HG02884 (cell line): ENCODE data around the gene TUBB.
"Not testable (repeated sequence)": the region's sequence is repeated elsewhere in the genome, so short reads cannot be mapped to it uniquely, and the experiment has no call there.

Experiments used
- ATAC-seq: cut with Tn5 transposase; IDR thresholded peaks from one replicate; pipeline ENCODE4 v1.9.1; 2021; ENCODE audit warnings: mild to moderate bottlenecking, moderate library complexity; ENCODE audit not compliant: unreplicated experiment

The TUBB gene

GRCh38 chr6:30717845-30718720 is 2.1 kb upstream of the TUBB start:
- ATAC-seq = not testable (repeated sequence)

GRCh38 chr6:30719356-30719755 is 796 bp upstream of the TUBB start:
- no peak for ATAC-seq

GRCh38 chr6:30720738-30721197 is 616 bp downstream of the TUBB start:
- ATAC-seq = no peak

- no peak for ATAC-seq
These were observed 1.3 kb downstream of the TUBB start for GRCh38 chr6:30721198-30722024.

- ATAC-seq = not testable (repeated sequence)
These were observed 1.8 kb downstream of the TUBB start for GRCh38 chr6:30722025-30722279.

DNA sequence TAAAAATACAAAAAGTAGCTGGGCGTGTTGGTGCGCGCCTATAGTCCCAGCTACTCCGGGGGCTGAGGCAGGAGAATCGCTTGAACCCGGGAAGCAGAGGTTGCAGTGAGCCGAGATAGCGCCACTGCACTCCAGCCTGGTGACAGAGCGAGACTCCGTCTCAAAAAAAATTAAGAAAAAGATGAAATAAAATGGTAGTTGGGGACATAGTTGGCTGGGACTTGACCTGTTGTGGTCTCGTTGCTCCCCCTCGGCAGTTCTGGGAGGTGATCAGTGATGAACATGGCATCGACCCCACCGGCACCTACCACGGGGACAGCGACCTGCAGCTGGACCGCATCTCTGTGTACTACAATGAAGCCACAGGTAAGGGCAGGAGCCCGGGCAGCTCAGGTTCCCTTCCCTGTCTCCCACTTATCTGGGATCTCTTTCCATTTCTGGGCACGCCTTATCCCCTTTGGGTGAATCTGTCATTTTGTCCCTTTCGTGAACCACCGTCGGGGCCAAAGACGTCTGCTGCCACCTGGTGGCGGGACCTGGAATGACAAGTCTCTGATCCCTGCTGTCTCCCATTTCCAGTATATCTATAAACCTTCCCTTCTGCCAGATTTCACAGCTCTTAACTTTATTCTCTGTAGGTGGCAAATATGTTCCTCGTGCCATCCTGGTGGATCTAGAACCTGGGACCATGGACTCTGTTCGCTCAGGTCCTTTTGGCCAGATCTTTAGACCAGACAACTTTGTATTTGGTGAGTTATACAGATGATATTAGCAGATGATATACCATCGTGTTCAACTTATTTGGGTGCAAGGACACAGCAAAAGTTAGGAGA is 2.3 kb downstream of the TUBB start:
- no peak for ATAC-seq

- ATAC-seq = not testable (repeated sequence)
These were observed 3.1 kb downstream of the TUBB start for GRCh38 chr6:30723159-30723842.

GRCh38 chr6:30723843-30724741 is 3.9 kb downstream of the TUBB start:
- not testable (repeated sequence) for ATAC-seq

DNA sequence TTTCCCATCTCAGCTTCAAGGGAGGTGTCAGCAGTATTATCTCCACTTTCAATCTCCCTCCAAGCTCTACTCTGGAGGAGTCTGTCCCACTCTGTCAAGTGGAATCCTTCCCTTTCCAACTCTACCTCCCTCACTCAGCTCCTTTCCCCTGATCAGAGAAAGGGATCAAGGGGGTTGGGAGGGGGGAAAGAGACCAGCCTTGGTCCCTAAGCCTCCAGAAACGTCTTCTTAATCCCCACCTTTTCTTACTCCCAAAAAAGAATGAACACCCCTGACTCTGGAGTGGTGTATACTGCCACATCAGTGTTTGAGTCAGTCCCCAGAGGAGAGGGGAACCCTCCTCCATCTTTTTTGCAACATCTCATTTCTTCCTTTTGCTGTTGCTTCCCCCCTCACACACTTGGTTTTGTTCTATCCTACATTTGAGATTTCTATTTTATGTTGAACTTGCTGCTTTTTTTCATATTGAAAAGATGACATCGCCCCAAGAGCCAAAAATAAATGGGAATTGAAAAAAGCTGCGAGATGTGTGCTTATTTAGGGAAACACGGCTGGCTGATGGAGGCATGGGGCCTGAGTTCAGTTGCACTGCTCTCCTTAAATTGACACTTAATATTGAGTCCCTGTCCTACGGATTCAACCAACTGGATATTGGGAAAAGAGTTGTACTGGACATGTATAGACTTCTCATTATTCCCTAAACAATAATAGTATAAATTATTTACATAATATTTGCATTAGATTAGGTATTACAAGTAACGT is 4.9 kb downstream of the TUBB start:
- ATAC-seq = no peak

- no peak for ATAC-seq
These were observed 5.8 kb downstream of the TUBB start for GRCh38 chr6:30725713-30726505.

DNA sequence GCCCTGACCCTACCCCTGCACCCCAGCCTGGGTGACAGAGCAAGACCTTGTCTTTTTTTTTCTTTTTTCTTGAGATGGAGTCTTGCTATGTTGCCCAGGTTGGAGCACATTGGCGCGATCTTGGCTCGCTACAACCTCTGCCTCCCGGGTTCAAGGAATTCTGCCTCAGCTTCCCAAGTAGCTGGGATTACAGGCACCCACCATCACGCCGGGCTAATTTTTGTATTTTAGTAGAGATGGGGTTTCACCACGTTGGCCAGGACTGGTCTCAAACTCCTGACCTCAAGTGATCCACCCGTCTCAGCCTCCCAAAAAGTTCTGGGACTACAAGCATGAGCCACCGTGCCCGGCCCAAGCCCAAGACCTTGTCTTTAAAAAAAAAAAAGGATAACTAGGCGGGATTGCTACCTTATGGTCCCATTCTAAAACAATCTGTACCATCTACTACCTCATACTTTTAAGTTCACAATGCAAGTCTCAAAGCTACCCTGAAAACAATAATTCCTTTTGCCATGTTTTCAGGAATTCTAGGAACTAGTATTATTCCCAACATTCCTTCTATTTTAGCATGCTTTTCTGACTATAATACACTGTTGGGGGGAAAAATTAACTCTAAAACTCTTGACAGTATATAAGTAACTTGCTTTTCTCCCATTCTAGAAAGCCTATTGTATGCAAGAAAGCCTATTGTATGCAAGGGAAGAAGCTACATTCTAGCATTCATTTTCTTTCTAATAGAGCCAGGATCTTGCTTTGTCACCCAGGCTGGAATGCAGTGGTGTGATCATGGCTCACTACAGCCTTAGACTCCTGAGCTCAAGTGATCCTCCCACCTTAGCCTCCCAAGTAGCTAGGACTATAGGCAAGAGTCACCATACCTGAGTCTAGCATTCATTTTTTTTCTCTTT is 6.6 kb downstream of the TUBB start:
- ATAC-seq = no peak

DNA sequence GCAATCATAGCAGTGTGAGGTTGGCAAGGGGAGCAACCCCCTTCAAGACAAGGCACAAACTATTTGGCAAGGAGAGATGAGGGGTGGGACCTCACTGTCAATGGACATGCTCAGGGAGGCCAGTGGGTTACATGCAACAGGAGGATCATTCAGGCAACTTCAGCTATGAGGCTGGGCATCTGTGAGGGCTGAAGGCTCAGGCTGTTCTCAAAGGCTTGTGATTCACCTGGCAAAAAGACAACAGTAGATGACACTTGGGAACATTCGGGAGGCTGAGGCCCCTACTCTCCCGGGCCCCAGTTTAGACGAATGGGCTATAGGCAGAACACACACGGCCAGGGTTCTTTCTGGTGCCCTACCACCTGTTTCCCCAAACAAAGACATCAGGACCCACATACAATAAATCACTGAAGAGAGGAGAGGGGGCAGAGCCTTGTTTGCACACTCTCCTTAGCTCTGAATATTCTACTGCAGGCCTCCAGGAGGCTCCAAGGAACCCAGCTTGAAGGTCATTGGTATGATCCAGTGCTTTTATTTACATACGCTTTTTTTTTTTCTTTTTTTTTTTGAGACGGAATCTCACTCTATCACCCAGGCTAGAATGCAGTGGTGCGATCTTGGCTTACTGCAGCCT is 7.9 kb downstream of the TUBB start:
- ATAC-seq = no peak

DNA sequence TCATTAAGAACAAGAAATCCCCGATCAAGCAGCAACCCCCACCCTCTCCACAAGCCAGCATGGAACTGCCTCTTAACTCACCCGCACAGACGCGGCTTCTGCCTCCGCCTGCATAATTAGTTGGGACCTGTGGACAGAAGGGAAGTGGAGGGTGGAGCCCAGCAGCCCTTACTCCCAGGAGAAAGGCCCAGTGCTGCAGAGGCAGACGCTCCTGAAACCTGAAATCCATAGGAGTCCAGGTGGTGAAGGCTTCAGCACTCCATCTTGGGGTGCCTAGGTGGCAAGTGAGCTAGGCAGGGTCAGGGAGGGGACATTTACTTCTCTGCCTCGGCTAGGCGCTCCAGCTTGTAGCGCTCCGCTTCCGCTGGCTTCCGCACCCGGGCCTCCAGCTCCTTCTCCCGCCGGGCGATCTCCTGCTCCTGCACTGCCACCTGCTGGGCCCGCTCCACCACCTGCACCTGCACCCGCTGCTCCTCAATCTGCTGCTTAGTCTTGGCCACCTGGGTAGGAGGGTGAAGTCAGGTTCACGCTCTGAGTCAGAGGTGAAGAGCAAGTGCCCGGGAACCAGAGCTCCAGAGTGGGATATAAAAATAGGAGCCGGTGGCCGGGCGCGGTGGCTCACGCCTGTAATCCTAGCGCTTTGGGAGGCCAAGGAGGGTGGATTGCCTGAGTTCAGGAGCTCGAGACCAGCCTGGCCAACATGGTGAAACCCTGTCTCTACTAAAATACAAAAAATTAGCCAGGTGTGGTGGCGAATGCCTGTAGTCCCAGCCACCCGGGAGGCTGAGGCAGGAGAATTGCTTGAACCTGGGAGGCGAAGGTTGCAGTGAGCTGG is 10.7 kb downstream of the TUBB start:
- ATAC-seq = no peak

GRCh38 chr6:30732237-30732943 is 12.2 kb downstream of the TUBB start:
- ATAC-seq = no peak

- ATAC-seq = no peak
These were observed 15.6 kb downstream of the TUBB start for GRCh38 chr6:30735668-30736314.
